NCI-H1048 (cell line): ENCODE results near the gene ACTA1.
"Not testable (repeated sequence)": the region's sequence is repeated elsewhere in the genome, so short reads cannot be mapped to it uniquely, and the experiment has no call there.

ENCODE experiments used
- DNase-seq: peaks from one replicate; lab custom pipeline; 2025; lab: John Stamatoyannopoulos, UW

The ACTA1 gene

GRCh38 chr1:229434005-229434640 is at the start of gene ACTA1:
Gene ACTA1 (minus strand): TSS chr1:229434094. CDS start chr1:229433115, 979 bp downstream.
- no peak for DNase-seq

- DNase-seq, result no peak
Observed at GRCh38 chr1:229482511-229482910, 48.6 kb upstream of the ACTA1 start.

- no peak for DNase-seq
Observed at GRCh38 chr1:229480495-229480894, 46.6 kb upstream of the ACTA1 start.

GRCh38 chr1:229479660-229480399 is 45.9 kb upstream of the ACTA1 start:
- DNase-seq, result no peak

- no peak for DNase-seq
Observed at GRCh38 chr1:229478852-229479251, 45.0 kb upstream of the ACTA1 start.

GRCh38 chr1:229475859-229476258 is 42.0 kb upstream of the ACTA1 start:
- not testable (repeated sequence) for DNase-seq

GRCh38 chr1:229474509-229474908 is 40.6 kb upstream of the ACTA1 start:
- no peak for DNase-seq

GRCh38 chr1:229471175-229471574 is 37.3 kb upstream of the ACTA1 start:
- DNase-seq, result no peak

GRCh38 chr1:229470406-229471043 is 36.6 kb upstream of the ACTA1 start:
- DNase-seq, result no peak

- DNase-seq, result no peak
Observed at GRCh38 chr1:229466887-229467286, 33.0 kb upstream of the ACTA1 start.

GRCh38 chr1:229464672-229465071 is 30.8 kb upstream of the ACTA1 start:
- DNase-seq, result no peak

- DNase-seq, result no peak
Observed at GRCh38 chr1:229461032-229461668, 27.3 kb upstream of the ACTA1 start.

GRCh38 chr1:229459815-229460214 is 25.9 kb upstream of the ACTA1 start:
- no peak for DNase-seq

GRCh38 chr1:229457436-229457835 is 23.5 kb upstream of the ACTA1 start:
- no peak for DNase-seq

GRCh38 chr1:229456016-229456415 is 22.1 kb upstream of the ACTA1 start:
- no peak for DNase-seq

GRCh38 chr1:229454056-229454455 is 20.2 kb upstream of the ACTA1 start:
- DNase-seq, result no peak

- no peak for DNase-seq
Observed at GRCh38 chr1:229452956-229453801, 19.3 kb upstream of the ACTA1 start.

- no peak for DNase-seq
Observed at GRCh38 chr1:229448845-229449244, 15.0 kb upstream of the ACTA1 start.

- no peak for DNase-seq
Observed at GRCh38 chr1:229448354-229448753, 14.5 kb upstream of the ACTA1 start.

- DNase-seq, result no peak
Observed at GRCh38 chr1:229447809-229448252, 13.9 kb upstream of the ACTA1 start.

- DNase-seq, result no peak
Observed at GRCh38 chr1:229445828-229446227, 11.9 kb upstream of the ACTA1 start.
